ENCODE measurements around the gene HNF1B.

HNF1B gene

DNA sequence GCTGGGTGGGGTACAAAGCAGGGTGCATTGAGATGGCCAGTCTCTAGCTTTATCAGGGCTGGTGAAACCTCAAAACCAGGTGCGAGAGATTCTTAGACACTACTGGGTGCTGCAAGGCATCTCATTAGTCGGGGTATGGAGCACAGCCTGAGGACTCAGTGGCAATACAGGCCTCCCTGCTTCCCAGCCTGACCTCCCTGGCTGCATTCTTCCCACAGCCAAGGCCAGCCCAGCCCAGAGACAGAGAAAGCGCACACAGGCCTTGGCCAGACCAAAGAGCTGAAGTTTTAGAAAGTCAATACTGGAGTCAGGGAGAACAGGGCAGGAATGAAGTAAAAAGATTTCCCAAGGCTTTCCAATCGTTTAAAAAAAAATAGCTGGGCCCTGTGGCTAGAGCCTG, 12.5 kb downstream of the HNF1B start:
- no peak for DNase-seq

DNA sequence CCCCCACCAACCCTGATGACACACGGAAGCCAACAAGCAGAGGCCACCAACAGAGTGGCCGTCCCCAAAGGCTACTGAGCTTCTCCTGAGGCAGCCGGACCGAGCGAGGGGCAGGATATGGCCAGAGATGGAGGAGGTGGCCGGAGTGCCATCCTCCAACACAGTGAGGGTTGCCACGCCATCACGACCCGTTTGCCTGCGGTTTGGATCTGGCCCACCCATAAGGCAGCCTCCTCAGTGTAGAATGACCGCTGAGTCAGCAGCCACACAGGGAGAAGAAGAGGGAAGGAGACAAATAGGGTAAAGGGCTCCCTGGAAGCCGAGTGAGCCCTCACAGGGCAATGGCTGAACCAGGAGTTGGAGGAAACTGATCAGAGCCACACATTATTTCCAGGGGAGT, 13.8 kb downstream of the HNF1B start:
- DNase-seq: no peak

DNA sequence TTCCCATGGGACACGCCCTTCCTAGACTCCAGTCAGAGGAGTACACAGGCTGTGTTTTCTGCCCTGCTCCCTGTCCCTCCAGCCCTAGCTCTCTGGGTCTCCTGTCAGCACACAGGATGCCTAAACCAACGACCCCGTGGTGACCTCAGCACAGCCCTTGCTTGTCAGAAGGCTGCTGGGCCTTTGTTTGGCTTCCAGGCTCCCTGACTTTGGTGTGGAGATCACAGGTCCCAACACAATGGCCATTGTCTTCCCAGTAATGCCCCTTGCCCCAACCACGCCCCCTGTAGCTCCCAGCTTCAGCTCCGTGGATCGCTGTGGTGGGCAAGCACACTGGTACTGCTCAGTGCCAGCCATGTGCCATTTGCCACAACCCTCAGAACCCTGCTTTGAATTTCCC, 15.0 kb downstream of the HNF1B start:
- no peak for DNase-seq

DNA sequence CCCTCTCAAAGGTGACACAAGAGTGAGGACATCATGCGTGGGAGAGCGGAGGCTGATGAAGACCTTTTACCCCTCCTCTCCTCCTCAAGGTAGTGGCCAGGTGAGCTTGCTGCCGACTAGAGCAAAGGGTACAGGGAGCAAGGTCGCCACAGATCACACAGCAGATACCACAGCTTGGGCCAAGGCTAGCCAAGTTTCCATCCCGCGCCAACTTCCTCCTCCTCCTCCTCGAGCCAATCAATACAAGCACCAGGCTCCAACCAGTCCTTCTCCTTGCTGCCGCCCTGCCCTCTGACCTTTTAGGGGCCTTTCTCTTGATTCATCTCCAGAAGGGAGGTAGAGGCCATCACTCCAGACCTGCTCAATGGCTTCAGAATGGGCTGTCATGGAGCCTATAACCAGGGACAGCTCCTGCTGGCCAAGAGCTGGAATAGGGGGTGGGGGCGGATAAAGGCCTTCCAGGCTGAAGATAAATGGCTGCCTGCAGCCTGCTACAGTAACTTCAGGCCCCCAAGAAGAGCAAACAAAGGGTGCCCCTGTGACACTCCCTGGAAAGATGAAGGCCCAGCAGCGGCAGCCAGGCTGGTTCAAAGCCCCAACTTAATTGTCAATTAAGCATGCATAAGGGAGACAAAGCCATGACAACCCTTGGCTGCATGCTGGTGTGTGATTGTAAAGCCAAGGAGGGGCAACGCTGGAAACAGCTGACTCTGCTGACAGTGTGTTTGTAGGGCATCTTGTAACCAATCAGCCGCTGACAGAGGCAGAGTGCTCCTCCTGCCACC, 17.8 kb downstream of the HNF1B start:
- DNase-seq: no peak

DNA sequence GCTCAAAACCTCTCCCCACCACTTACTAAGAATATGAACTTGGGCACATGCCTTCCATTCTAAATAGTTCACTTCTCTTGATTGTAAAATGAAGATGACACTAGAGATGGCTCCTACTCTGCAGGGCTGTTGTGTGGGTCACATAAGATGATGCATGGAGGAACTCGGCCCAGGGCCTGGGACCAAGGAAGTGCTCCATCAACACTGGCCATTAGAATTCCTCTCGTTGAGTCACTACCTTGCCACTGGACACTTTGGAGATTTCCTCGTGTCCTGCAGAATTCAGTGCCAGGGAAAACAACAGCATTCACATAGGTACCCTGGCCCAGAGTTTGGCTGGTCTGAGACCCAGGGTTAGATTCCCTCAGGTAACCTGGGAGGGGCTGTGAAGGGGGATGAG, 18.6 kb downstream of the HNF1B start:
- no peak for DNase-seq

DNA sequence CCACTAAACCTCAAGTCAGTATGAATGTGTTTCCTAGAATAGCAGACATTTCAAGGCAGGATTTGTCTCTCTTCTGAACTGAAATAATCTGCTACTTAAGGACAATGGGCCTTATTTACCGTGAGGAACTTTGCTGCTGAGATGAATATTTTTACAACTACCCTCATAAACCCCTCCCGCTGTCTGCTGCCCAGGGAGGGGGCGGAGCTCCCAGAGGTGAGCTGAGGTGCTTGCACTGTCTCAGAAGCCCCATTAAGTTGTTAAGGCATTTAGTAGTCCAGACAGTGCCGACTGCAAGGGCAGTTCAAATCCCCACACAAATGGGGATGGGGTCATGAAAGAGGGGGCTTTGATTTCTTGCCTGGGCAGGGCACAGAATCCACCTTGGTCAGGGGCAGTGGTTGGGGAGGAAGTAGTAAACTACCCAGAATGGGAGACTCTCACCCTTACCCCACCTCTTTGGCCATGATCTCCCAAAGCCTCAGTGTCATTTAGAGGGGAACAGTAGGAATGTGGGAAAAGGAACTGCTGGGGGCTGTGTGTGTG, 19.2 kb downstream of the HNF1B start:
- DNase-seq: no peak

DNA sequence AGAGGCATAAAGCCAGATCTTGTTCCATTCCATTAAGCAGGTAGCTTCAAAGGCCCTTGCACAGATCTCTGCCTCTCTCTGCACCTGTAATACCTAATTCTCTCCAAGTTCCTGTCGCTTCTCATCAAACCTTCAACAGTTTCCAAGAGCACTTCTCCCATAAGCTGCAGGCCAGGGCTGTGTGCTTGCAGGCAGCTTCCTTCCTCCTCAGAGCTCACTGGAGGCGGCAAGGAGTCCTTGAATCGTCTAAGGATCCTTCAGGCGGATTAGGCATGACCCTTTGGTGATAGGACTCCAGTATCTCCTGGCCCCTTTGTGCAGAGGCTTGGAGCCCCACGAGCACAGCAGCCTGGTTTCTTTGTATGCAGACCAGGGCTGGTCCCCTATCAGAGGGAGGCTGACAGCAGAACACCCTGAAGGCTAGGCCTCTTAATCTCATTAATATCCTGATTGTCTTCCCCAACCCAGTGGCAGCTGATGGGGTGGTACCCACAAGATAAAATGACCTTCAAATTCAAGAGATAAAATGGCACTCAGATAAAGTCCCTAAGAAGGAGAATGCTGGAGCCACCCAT, 19.8 kb downstream of the HNF1B start:
- no peak for DNase-seq

DNA sequence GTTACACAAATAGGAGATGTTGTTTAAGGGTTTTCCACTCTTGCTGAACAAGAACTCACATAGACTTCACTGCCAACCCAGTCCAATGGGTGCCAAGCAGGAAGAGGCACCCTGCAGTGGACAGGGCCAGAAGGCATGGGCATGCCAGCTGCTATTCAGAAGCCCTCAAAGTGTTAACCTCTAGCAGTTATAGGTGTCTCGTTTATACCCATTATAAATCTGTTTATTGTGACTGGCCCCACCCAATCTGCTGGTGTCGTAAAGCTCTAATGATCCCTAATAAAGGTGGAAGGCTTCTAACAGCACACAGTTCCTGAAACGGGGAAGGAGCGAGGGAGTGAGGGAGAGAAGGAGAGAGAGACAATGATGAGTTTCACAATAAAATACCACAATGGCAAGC, 23.9 kb downstream of the HNF1B start:
- no peak for DNase-seq

DNA sequence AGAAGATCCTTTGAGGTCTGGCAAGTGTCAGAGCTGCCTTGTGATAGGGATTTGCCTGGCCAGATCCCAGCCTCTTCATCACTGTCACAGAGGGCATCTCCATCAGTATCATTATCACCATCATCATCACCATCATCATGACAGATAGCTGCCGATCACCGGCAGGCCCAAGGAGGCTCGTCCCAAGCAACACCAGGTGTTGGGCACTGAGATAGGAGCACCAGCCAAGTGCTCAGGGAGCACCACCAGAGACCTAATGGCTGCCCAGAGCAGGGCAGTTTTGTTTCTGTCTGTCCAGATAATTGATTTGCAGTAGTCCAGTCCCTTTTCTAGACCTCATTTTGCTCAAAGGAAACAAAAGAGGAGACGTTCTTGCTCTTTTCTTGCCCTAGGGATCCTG, 25.0 kb downstream of the HNF1B start:
- DNase-seq: no peak

DNA sequence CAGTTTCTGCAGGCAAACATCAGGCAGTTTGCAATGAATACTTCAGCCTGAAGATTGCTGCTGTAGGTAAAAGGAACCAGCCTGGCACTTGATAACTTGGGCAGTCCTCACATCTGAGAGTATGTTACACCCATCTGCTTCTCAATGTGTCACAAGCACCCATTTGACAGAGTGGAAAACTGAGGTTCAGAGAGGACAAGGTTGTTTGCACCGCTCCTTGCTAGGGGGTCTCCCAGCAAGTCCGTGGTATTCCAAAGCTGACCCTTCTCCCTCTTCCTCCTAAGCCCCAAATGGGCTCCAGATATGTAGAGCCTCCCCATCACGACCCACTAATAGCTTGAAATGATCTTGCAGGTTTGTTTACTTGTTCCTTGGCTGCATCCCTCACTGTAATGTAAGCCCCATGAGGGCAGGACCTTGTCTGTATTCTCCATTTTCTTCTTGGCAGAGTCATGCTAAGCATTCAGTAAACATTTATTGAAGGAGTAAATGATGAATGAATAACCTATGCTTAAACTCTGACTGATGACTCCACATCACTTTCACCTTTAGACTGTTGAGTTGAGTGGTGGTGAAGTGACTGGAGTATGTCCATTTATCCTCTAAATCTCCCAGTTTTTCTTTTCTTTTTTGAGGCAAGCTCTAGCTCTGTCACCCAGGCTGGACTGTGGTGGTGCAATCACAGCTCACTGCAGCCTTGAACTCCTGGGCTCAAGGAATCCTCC, 26.4 kb downstream of the HNF1B start:
- DNase-seq: no peak

DNA sequence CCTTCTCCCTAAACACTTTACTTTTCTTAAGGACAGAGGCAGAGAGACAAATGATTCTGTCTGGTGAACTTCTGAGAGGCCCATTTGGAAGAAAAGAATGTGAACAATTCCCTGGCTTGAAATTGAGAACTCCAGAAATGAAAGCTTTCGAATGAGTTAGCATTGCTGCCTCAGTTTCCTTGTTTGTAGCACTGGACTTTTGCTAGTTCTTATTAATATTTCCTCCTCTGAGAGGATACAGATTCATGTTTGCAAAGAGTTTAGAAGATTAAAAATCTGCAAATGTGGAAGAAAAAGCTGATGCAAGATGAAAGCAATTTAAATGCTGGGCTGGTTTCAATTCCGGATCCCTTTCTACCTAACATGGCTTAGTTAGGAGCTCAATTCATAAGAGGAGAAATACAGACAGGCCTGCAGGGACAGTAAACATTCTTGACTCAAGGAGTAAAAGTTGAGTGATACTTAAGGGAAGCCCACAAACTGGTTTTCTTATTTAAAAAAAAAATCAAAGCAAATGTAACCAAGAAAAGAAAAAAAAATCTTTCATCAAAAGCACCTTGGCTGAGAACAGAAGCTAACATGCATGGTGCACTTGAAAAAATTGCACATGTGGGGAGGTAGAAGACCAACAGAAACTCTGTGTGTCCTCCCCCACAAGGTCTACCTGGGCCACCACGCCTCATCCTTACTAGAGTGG, 27.1 kb downstream of the HNF1B start:
- DNase-seq: no peak

DNA sequence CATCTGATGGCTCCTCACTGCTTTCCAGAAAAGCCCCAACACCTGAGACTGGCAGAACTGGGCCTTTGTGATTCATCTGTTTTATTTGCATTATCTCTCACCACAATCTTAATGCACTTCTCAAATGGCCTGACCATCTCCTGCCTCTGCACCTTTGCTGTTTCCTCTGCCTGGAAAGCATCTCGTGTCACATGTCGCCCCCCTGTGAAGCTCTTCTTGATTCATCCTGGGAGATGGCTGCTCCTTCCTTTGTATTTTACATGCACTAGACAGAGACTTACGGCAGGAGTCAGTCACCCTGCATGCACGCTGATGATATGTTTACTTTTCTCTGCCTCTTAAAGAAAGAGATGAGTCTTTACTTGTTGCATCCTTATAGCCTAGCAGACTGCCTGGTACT, 30.0 kb downstream of the HNF1B start:
- DNase-seq: no peak

DNA sequence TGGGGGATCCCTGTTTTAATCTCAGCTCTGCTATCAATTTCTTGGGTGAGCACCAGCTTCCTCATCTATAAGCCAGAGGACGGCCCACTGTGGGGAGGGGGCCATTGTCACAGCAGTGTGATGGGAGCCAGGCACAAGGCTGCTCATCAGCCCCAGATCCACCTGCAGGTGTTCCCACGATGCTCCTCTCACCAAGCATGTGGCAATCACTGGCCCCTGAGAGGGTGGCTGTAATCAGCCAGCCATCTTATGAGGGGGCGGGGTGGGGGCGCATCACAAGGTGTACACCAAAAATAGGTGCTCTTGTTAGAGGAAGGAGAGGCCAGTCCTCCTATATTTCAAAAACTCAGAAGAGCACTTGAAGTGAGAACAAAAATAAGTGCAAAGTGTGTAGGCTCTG, 31.2 kb downstream of the HNF1B start:
- no peak for DNase-seq

DNA sequence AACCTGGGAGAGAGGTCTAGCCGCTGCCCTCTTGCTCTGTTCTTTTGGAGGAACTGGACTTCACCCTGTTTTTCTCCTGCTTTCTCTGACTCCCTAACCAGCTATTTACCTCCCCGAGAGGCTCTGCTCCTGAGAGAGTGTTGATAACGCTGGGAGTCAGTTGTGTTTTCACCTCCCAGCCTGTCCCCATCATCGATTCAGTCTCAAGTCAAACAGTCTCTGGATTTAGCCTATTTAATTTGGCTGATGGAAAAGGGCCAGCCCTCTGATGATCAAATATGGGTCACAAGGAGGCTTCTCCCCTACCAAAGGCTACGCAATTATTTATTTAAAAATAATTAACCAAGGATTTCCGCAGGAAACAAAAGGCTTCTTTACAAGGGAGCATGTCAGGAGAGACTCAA, 31.8 kb downstream of the HNF1B start:
- DNase-seq: no peak

DNA sequence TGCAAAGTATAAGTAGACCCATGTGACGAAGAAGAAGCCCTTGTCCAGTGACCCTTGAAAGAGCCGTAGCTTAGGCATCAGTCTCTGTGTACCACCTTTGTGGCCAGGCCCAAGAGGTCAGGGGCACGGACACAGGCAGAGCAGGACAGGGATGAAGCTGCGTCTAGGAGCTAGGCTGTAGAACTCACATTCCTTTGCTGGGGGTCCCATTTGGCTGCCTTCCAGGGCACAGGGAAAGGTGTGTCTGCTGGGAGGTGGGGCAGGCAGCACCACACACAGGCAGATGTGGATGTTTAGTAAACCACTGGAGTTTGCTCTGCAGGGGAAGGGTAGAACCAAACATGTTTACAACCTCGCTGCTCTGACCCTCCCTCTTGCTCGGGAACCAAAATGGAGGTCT, 33.7 kb downstream of the HNF1B start:
- DNase-seq: no peak

DNA sequence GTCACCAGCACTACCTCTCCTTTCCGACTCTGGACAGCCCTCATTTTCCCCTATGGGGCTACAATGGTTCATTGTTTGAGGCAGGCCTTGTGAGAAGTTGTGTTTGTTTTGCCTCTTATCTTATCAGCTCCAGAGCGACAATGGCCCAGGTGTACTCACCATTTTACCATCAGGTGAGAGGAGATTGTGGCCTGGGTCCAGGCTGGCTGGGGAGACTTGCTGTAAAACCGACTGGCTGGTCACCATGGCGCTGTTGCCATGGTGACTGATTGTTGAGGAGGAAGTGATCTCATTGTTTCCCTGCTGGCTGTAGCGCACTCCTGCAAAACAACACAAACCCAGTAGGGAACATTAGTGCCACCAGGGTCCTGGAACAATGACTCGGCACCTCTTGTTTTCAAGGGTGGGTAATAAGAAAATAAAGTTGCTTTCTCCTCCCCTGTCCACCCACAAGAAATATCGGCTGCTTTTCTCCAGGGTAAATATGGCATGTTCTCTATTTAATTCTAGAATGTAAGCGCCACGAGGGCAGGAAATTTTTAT, 34.4 kb downstream of the HNF1B start:
- peak; percentile 21 to 34 for DNase-seq

DNA sequence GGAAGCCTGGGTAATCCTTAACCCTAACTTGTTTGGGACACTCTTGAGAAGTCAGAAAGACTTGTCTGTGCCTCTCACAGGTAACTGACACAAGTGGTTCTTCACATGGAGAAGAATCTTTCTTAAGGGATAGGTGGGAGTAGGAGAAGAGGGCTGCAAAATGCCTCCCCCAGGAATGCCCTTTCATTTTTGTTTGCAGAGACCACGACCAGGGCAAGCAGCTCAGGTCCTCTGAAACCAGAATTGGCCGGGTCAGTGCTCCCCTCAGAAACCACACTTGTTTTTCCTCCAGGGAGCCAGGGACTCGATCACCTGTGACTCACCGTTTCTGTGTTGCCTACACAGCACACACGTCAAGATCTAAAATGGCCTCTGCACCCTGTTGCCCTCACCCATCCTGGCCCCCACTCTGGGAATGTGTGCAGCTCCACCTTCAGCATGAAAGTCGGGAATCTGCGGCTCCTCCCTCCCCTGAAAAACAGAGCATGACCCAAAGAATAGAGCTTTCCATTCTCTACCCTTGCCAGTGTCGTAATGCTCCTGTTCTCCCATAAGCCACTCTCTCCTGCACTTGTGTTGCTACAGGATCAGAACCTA, 36.1 kb downstream of the HNF1B start:
- DNase-seq: no peak

DNA sequence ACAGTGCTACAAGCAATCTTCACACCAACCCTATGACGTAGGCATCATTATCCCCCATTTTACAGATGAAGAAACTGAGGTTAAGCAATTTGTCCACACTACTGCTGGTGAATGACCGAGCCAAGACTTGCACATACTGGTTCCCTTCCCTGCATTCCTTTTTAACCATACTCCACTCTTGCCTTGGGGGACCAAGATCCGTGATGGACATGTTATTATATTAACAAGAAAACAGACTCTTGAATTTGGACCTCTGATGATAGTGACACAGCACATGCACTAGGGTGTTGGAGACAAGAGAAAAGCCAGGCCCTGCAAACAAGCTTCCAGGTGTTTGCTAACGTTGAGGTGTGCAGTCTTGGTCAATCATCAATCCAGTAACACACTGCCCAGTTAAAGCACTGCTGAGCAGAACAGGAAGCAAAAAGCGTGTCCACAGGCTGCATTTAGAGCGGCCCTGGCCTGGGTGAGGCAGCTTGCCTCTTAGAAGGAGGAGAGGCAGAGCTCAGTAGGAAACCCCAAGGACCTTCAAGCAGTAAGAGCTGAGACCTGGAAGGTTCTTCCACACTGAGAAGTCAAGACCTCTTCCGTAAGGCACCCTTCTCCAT, 36.7 kb downstream of the HNF1B start:
- DNase-seq: no peak

DNA sequence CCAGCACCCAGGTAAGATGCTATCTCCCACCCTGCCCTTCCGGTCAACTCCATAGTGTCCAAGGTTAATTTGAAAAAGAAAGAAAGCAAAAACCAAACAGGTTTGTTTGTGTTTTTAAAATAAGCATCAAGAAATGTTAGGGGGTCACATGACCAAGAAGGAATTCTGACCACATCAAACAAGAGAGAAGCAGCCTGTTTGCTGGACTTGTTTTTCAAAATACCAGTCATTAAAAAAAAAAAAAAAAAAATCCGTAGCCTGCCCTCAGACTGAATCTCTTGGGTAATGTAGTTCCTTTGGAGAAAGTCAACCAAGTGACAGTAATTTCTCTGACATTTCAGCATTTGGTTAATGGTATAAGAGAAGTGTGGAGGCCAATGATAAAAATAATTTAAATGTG, 38.4 kb downstream of the HNF1B start:
- DNase-seq: no peak

DNA sequence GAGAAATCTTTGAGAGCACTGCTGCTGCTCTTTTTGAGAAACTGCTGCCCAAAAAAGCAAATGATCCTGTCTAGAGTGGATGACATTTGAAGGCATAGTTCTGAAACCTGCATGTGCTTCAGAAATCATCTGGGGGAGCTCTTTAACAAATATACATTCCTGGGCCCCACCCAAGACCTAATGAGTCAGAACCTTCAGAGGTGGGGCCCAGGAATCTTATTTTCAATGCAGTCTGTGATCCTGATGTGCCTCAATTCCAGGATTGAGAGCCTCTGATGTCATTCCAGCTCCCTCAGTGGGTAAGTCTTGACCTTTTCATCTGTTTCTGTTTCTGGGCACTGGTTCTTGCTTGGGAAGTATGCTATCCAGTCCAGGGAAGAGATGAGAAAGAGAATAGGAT, 42.3 kb downstream of the HNF1B start:
- DNase-seq: no peak

DNA sequence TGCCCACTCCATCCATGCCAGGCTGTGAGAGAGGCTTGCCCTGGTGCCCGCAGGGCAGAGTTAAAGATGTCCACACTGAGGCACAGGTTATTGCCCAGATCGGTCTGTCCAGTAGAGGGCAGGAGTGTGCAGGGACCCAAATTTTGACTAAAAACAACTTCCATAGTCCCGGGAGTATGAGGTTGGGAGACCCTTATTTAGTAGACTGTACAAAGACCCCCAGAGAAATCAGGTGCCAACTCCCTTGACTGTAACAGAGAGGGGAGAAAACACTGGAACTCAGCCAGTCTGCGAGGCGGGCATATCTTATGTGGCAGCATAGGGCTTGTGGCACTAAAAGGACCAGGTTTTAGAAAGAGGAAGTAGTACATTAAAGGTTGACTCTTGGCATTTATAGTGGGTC, 43.4 kb downstream of the HNF1B start:
- DNase-seq: no peak

DNA sequence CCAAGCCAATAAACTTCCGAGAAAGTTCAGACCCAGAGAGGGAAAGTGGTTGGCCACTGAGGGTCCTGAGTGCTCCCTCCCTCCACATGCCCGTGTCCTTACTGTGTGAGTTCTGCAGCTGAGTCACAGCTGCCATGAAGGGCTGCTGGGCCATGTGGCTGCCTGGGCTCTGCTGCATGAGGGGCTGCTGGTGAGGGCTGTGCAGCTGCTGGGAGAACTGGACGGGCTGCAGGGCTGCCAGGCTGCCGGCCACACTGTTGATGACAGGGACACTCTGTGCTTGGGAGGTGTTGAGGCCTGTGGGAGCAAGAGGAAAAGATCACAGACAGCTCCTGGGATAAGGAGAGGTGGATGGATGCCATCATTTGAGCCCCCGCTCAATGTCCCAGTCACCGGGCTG, 44.0 kb downstream of the HNF1B start:
- no peak for DNase-seq
